ENCODE measurements around the gene TRIL. TPM values are rescaled to one million over a fixed set of nuclear protein-coding genes. Genes with fewer than 3 reads are reported as not detected.
A peak's percentile ranks its signal among the peaks of the same experiment; 100 is the strongest.

The TRIL gene
- total RNA-seq, 2 donors from 2014 or later = 0.10 TPM; not detected in 1

- H3K36me3 Mint-ChIP-seq = peaks cover 0 to 9% of the 10 kb centered on the region in 2 donors
- DNase-seq (ENCODE audit: low spot score in 2 of 2) = peak in 1 of 2 donors; percentile 25
- H3K27ac Mint-ChIP-seq = peak overlapping the region in 1 of 2 donors; percentile 9
- peak; percentile 26 to 34 for ATAC-seq
- H3K9me3 Mint-ChIP-seq = no peaks in the 10 kb centered on the region
Measured at GRCh38 chr7:28957064-28957750, 923 bp downstream of the TRIL start.

GRCh38 chr7:28956608-28957063, 1.5 kb downstream of the TRIL start:
- Mint-ChIP-seq H3K36me3 (peaks cover 0 to 9% of the 10 kb centered on the region in 2 donors), H3K27ac (no peak overlapping the region), H3K9me3 (no peaks in the 10 kb centered on the region)
- ATAC-seq = peak; percentile 28 to 55
- DNase-seq (ENCODE audit: low spot score in 2 of 2) = peak in 1 of 2 donors; percentile 31

GRCh38 chr7:28955718-28956607, 2.2 kb downstream of the TRIL start:
- Mint-ChIP-seq H3K9me3 (no peaks in the 10 kb centered on the region), H3K27ac (no peak overlapping the region), H3K36me3 (peaks cover 0 to 9% of the 10 kb centered on the region in 2 donors)
- peak; percentile 43 to 60 for ATAC-seq
- DNase-seq (ENCODE audit: low spot score in 2 of 2) = peak in 1 of 2 donors; percentile 45

DNA sequence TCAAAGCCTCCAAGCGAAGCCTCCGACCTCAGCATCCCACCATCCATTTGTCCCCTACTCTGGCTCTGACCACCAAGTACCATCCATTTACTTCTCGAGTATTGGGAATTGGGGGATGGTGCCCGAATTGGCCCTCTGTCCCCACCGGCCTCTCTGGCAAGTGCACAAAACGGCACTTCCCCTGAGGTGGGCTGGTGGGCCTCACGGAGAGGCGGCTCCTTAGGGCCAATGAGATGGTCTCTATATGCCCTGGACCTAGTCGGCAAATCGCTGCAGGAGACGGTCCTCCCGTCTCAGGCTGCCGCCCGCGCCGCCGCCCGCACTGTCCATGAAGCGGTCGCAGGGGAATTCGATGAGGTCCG, 2.8 kb downstream of the TRIL start:
- H3K36me3 Mint-ChIP-seq = peaks cover 0 to 9% of the 10 kb centered on the region in 2 donors
- H3K9me3 Mint-ChIP-seq = no peaks in the 10 kb centered on the region
- ATAC-seq = no peak
- no peak overlapping the region for H3K27ac Mint-ChIP-seq
- DNase-seq (ENCODE audit: low spot score in 2 of 2) = no peak

DNA sequence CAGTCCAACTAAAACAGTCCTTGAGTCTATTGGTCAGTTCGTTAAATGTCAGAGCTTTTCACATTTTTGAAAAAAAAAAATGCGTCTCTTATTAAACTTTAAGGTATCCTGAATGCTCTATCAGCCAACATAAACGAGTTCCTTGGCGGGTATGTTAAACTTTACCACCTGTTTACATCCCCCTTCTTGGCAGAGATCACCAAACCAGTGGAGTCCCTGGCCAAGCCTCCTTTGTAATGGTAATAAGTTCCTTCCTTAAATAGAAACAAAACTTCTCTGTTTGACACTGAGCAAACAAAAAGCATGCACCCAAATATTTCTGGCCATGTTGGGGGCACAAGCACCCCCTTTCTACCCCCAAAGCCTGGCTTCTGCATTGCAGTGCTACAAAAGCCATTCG, 3.2 kb downstream of the TRIL start:
- H3K36me3 Mint-ChIP-seq = peaks cover 0 to 9% of the 10 kb centered on the region in 2 donors
- no peak for ATAC-seq
- H3K27ac Mint-ChIP-seq = no peak overlapping the region
- DNase-seq (ENCODE audit: low spot score in 2 of 2) = no peak
- H3K9me3 Mint-ChIP-seq = no peaks in the 10 kb centered on the region

DNA sequence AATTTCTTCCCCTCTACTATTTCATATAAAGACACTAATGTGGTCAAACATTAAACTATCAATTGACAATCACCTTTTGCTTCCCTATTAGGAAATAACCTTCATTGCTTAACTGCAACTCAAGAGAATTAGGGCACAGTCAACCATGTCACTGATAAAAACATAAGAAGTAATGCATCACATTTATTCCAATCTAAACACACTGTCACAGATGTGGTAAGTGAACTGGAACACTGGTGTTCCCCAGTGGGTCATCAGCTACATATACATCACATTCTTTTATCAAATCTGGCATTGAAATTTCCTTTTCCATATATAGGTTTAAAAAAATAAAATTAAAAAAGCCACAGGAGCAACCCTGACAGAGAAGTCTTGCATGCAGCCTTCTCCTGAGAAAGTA, 3.7 kb downstream of the TRIL start:
- Mint-ChIP-seq H3K9me3 (no peaks in the 10 kb centered on the region), H3K36me3 (peaks cover 0 to 9% of the 10 kb centered on the region in 2 donors), H3K27ac (no peak overlapping the region)
- DNase-seq (ENCODE audit: low spot score in 2 of 2) (no peak), ATAC-seq (no peak)

- H3K9me3 Mint-ChIP-seq = no peaks in the 10 kb centered on the region
- H3K36me3 Mint-ChIP-seq = peaks cover 0 to 9% of the 10 kb centered on the region in 2 donors
- ATAC-seq (no peak), DNase-seq (ENCODE audit: low spot score in 2 of 2) (no peak)
- H3K27ac Mint-ChIP-seq = no peak overlapping the region
Measured at GRCh38 chr7:28953633-28954032, 4.5 kb downstream of the TRIL start.

DNA sequence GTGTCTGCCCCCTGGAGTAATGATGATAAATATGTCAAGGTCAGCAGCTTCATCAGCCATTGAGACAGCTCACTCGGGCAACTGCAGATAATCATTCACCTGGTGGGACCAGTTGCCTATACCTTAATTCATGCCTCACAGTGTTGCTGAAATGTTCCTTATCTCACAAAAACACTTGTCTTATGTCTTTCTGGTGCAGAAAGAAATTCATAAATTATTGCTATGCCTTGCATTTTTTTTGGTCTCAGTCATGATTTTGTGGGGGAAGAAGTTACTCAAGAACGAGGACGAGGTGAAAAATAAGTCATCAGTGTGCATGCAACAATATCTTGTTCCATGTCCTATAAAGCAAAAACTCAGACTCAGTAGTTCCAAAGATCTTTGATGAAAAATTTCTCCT, 16.0 kb downstream of the TRIL start:
- ATAC-seq = no peak
- Mint-ChIP-seq H3K9me3 (no peaks in the 10 kb centered on the region), H3K36me3 (no peaks in the 10 kb centered on the region), H3K27ac (no peak overlapping the region)
- DNase-seq (ENCODE audit: low spot score in 2 of 2) = no peak

- no peaks in the 10 kb centered on the region for H3K36me3 Mint-ChIP-seq
Measured at GRCh38 chr7:28941633-28942032, 16.5 kb downstream of the TRIL start.

DNA sequence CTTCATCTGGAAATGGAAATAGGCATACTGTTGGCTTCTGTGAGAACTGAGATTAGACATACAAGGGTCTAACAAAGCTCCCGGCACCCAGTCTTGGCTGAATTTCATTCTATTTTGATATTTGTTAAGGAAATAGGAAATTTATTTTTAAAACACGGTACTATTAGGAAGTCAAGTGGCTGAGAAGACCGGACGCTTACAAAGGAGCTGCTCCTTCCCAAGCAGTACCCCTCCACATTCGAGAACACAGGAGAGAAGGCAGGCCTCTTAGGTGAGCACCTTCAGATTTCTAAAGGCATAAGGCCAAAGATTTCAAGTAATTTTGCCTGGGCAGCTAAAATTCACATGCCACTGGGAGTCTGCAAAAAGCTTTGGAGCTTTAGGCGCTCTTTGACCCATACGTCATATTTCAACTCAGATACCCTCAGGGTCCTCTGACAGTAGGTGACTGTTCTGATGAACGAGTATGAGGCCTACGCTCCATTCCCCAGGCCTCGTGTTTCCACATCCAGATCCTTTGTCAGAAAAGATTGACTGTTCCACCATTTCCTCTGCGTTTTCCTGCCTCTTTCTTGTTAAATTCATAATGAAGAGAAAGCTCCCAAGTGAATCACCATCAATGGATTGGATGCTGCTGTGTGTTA, 17.3 kb downstream of the TRIL start:
- no peaks in the 10 kb centered on the region for H3K9me3 Mint-ChIP-seq
- H3K27ac Mint-ChIP-seq = no peak overlapping the region
- ATAC-seq (no peak), DNase-seq (ENCODE audit: low spot score in 2 of 2) (no peak)
- no peaks in the 10 kb centered on the region for H3K36me3 Mint-ChIP-seq

More at GRCh38 chr7:28941633-28942032, 16.5 kb downstream of the TRIL start:
- DNase-seq (ENCODE audit: low spot score in 2 of 2) = no peak
- Mint-ChIP-seq H3K9me3 (no peaks in the 10 kb centered on the region), H3K27ac (no peak overlapping the region)
- ATAC-seq = no peak

- H3K9me3 Mint-ChIP-seq = no peaks in the 10 kb centered on the region
- no peaks in the 10 kb centered on the region for H3K36me3 Mint-ChIP-seq
- no peak for DNase-seq (ENCODE audit: low spot score in 2 of 2)
Measured at GRCh38 chr7:28939844-28940544, 18.1 kb downstream of the TRIL start.

DNA sequence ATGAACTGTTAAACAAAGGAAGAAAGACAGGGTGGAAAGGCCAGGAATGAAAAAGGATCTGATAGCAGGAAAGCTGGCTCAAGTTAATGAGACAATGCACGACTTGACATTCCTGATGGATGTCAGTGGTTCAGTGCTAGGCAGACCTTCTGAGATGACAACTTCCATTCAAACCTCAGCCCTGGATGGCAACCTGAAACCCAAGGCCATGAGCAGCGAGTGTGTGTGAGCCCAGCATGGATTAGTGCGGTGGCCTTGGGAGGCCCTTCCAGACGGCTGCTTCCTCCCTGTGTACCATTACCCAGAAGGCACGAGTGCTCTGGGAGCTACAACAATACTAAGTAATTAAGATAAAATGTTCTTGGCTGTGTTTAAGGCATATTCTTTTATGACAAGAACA, 18.8 kb downstream of the TRIL start:
- H3K9me3 Mint-ChIP-seq = no peaks in the 10 kb centered on the region
- ATAC-seq (no peak), DNase-seq (ENCODE audit: low spot score in 2 of 2) (no peak)
- H3K27ac Mint-ChIP-seq = no peak overlapping the region
- no peaks in the 10 kb centered on the region for H3K36me3 Mint-ChIP-seq

More at GRCh38 chr7:28939844-28940544, 18.1 kb downstream of the TRIL start:
- no peak overlapping the region for H3K27ac Mint-ChIP-seq
- ATAC-seq = no peak

DNA sequence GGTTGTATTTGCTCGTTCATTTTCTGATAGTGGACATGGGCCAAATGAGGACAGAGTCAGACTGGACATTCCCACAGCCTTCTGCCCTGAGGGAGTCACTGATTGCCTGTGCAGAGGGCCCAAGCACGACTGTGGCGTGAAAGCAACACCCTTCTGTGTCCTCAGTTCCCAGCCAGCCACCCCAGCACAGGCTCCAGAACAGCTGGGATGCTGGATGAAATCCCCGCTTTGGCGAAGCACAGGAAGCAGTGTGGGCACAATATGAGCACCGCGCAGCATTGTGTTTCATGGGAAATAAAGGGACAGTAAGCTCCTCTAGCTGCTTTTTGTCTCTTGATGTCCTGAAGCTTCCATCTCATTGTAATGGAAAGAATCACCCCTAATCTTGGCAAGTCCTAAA, 20.5 kb downstream of the TRIL start:
- Mint-ChIP-seq H3K27ac (no peak overlapping the region), H3K9me3 (no peaks in the 10 kb centered on the region), H3K36me3 (no peaks in the 10 kb centered on the region)
- DNase-seq (ENCODE audit: low spot score in 2 of 2) (no peak), ATAC-seq (no peak)

- Mint-ChIP-seq H3K27ac (no peak overlapping the region), H3K36me3 (no peaks in the 10 kb centered on the region), H3K9me3 (no peaks in the 10 kb centered on the region)
- no peak for ATAC-seq
- DNase-seq (ENCODE audit: low spot score in 2 of 2) = no peak
Measured at GRCh38 chr7:28937103-28937502, 21.0 kb downstream of the TRIL start.

- Mint-ChIP-seq H3K9me3 (no peaks in the 10 kb centered on the region), H3K27ac (no peak overlapping the region), H3K36me3 (no peaks in the 10 kb centered on the region)
- no peak for DNase-seq (ENCODE audit: low spot score in 2 of 2)
- ATAC-seq = no peak
Measured at GRCh38 chr7:28933846-28934320, 24.2 kb downstream of the TRIL start.

DNA sequence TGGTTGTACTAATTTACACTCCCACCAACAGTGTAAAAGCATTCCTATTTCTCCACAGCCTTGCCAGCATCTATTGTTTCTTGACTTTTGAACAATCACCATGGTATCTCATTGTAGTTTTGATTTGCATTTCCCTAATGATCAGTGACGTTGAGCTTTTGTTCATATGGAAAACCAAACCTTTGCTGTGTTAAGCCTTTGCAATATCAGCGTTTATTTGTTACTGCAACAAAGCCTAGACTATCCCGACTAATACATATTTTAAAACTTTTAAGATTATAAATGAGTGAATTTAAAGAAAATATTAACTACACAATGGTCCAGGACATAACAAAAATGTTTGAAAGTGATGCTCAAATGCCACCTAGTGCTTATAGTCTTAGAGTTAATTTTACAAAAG, 26.6 kb downstream of the TRIL start:
- ATAC-seq (no peak), DNase-seq (ENCODE audit: low spot score in 2 of 2) (no peak)
- Mint-ChIP-seq H3K36me3 (no peaks in the 10 kb centered on the region), H3K27ac (no peak overlapping the region), H3K9me3 (no peaks in the 10 kb centered on the region)

Measured in activated naive CD4-positive, alpha-beta T cell treated with anti-CD3 and anti-CD28 coated beads, Interleukin-2, amount 50 U/mL, for 72 hours (primary cell).